GM19468 (cell line): ENCODE results near the gene TBL1X.

Source experiments
- ATAC-seq: cut with Tn5 transposase; IDR thresholded peaks from one replicate; pipeline ENCODE4 v1.9.1; 2021; ENCODE audit warnings: mild to moderate bottlenecking, moderate library complexity, moderate number of reproducible peaks; ENCODE audit not compliant: unreplicated experiment; ENCODE audit errors: extremely low read depth

TBL1X gene

DNA sequence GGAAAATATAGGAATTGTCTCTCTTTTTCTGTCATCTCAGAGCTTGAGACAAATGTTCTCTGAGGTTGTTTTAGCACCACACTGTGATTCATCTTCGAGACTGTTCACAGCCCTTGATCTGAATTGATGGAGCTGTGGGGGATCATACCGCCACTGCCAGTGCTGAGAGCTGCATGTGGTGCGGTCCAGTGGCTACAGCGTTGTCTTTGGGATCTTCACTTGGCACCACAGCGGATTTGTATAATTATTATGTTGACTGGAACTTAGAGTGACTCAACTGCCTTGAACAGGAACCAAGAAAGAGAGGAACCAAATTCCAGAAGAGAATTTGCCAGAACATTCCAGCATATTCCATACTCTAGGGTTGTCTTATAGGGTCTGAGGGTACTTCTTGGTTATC, 29.1 kb downstream of the TBL1X start:
- no peak for ATAC-seq

- ATAC-seq, result no peak
These were observed 29.9 kb downstream of the TBL1X start for GRCh38 chrX:9494771-9495170.

- ATAC-seq, result no peak
These were observed 30.6 kb downstream of the TBL1X start for GRCh38 chrX:9495496-9495895.

GRCh38 chrX:9498236-9498635, 33.4 kb downstream of the TBL1X start:
- no peak for ATAC-seq

- ATAC-seq, result no peak
These were observed 35.7 kb downstream of the TBL1X start for GRCh38 chrX:9500584-9500983.

- ATAC-seq, result no peak
These were observed 36.5 kb downstream of the TBL1X start for GRCh38 chrX:9501362-9501761.

DNA sequence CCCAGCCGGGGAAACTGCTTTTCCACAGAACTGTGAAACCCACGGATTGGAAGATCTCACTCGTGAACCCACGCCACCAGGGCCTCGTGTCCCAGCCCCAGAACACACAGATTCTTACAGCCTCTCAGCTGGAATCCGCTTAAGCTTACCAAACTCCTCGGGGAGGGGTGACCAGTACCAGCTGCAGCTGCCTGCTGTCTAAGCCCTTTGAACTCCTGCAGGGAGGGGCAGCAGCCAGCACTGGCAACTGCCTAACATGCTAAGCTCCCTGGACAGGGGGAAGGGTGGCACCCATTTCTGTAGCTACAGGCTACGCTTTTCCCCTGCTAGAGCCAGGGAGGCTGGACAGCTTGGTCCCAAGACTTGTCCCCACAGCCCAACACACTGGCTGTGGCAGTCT, 38.4 kb downstream of the TBL1X start:
- ATAC-seq, result no peak

DNA sequence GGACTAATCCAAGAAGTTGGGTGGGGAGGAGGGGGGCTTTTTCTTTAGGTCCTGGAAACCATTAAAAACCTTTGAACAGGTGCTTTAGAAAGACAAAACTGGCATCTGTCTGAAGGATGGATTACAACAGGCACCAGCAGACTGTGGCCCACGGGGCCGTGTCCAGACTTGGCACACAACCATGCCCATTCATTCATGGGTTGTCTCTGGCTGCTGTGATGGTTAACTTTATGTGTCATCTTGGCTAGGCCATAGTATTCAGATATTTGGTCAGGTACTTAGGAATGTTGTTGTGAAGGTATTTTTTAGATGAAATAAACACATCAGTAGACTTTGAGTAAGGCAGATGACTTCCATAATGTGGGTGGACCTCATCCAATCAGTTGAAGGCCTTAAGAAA, 45.5 kb downstream of the TBL1X start:
- no peak for ATAC-seq

DNA sequence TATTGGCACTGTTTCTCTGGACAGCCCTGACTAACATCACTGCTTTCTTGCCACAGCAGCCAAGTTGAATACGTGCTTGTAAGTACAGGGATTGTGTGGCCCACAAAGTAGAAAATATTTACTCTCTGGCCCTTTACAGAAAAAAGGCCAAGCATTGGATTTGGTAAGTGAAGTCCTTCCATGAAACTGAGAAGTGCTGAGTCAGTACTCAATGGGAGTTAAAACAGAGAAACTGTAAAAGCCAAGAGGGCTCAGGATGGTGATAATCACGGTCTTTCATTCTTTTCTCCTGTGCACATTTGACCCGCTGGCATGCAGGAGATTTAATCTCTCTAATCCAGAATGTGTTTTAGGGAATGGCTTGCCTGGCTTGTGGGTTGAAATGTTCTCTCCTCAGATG, 46.1 kb downstream of the TBL1X start:
- ATAC-seq, result no peak

GRCh38 chrX:9515489-9515888, 50.6 kb downstream of the TBL1X start:
- no peak for ATAC-seq

DNA sequence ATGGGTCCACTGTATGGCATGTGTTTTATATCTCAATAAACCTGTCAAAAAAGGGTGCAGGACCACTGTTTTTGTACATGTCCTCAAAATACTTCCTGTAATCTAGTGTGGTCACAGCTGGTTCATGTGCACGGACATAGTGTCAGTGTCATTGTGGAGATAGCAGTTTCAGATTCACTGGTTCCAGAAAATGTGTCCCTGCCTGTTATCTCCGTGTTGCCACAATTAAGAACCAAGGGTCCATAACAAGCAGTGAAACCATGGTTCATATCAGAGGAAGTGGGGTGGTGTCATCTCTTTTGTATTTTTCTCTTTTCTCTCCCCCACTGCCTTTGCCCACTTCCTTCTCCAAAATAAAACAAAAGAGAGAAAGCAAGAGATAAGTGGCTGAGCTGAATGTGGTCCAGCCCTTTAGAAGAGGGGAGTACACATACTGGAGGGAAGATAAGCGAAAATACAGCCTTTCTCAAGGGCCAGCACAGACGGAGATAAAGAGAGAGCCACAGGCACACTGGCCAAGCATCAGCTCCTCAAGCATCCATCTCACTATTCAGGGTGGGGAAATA, 51.2 kb downstream of the TBL1X start:
- no peak for ATAC-seq

- no peak for ATAC-seq
These were observed 51.8 kb downstream of the TBL1X start for GRCh38 chrX:9516635-9517034.

GRCh38 chrX:9518051-9518450, 53.2 kb downstream of the TBL1X start:
- no peak for ATAC-seq

DNA sequence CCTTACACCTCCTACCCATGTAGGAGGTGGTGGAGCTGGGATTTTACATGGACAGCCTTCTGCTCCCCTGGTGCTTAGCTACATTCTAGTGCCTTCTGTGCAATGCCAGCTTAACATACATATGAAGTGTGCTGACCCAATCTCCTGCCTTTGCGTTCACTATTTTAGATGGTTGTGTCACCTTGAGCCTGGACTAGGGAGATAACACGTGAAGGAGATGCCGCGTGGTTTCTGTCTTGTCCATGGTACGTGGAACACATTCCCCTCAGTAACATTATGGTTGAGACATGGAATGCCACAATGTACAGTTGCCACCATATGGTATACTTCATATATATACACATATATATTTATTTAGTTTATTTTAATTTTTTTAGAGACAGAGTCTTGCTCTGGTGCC, 54.0 kb downstream of the TBL1X start:
- no peak for ATAC-seq

GRCh38 chrX:9519546-9520216, 54.8 kb downstream of the TBL1X start:
- ATAC-seq, result no peak

DNA sequence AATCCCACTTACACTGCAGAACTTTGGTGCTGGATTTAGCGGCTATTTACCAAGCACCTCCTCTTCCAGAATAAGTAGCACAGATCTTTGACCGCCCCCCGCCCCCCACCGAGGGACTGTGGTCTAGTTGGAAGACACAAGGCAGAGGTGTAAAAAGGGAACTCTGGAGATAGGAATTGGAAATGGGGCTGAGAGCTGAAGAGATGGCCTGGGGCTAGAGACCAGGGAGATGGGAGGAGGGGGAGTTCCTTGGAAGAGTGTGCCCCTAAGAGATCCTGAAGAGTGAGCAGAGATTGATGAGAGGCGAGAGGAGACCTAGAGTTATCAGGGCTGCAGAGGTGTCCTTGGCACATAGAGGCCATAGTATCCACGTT, 55.3 kb downstream of the TBL1X start:
- no peak for ATAC-seq

DNA sequence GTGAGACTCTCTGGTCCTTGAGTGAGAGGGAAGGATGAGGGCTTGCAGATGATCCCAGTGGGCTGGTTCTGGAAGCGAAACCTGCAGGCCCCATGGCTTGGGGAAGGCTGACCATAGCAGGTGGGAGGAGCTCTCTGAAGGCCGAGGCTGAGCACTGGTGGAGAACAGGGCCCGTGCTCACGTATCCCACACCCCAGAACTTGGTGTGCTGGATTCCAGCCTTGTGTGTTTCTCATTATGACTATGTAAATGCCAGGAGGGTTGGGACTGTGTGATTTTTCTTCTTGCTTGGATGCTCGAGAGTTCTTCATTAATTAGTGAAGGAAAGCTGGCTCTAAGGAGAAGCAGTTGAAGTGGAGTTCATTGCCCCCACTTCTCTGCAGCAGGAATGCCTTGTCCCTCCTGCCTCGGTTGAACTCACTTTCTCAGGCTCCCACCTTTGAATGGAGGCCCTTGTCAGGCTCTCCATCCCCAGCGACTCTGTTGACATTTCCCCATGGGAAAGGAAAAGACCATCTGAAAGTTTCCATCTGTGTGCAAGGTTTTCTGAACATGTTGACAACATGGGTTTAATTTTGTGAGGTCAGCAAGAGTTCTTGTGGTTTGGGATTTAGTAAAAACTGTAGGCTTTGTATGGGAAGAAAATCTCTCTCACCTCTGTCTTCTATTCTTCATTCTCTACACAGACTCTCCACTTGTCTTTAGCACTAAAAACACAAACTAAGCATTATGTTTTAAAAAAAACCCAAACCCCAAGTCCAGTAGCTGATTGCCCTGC, 57.7 kb downstream of the TBL1X start:
- no peak for ATAC-seq

- no peak for ATAC-seq
These were observed 60.8 kb downstream of the TBL1X start for GRCh38 chrX:9525511-9526248.

- ATAC-seq, result no peak
These were observed 62.1 kb downstream of the TBL1X start for GRCh38 chrX:9526965-9527364.

- no peak for ATAC-seq
These were observed 63.6 kb downstream of the TBL1X start for GRCh38 chrX:9528498-9528897.

DNA sequence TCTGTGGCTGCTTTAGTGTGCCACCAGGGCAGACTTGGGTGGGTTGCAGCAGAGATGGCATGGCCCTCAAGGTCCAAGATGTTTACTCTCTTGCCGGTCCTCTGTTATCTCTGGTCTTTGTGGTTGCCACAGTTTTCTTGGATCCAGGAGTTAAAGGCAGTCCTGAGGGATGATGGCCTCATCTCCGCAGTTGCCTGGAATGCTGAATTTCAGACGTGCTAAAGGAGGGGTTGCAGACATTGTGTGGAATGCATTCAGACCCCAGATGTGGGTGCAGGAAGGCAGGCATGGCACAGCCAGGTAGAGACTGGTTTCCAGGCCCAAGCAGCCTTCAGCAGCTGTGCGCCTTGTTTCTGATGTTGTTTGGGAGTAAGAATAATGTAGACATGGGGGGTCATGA, 64.4 kb downstream of the TBL1X start:
- ATAC-seq, result no peak
